Large intestine (tissue), 3 donors: Measurements from ENCODE around the gene PLXDC1. TPM values are rescaled to one million over a fixed set of nuclear protein-coding genes. Genes with fewer than 3 reads are reported as not detected.
"Not testable (repeated sequence)": the region's sequence is repeated elsewhere in the genome, so short reads cannot be mapped to it uniquely, and the experiment has no call there.

Experiments
- DNase-seq, 2 donors: peaks; one replicate each; pipeline versions ENCODE4 v3.0.0 to v3.0.0-alpha.2; 2013
- H3K27ac ChIP-seq: one replicate; pipeline ENCODE4 v1.5.1; 2013; ENCODE audit warnings: low read length
- H3K27me3 ChIP-seq: 2 replicates; pipeline ENCODE4 v1.6.1; 2013; ENCODE audit warnings: low read length; ENCODE audit not compliant: control insufficient read depth, insufficient read depth
- H3K36me3 ChIP-seq: 2 replicates; pipeline ENCODE4 v1.6.1; 2013; ENCODE audit warnings: low read length; ENCODE audit not compliant: control insufficient read depth, insufficient read depth
- H3K4me1 ChIP-seq: one replicate; pipeline ENCODE4 v1.6.1; 2013; ENCODE audit warnings: low read length; ENCODE audit not compliant: control insufficient read depth, insufficient read depth
- H3K4me3 ChIP-seq: one replicate; pipeline ENCODE4 v1.5.1; 2013; ENCODE audit warnings: low read length
- H3K9me3 ChIP-seq: one replicate; pipeline ENCODE4 v1.6.1; 2013; ENCODE audit warnings: mild to moderate bottlenecking, low read depth, low read length, moderate library complexity; ENCODE audit not compliant: control insufficient read depth
- WGBS: methylation state at CpG from one replicate; pipeline ENCODE4 v1.1.5; 2013; ENCODE audit warnings: low lambda C conversion rate; ENCODE audit not compliant: insufficient coverage; 5-methylcytosine and 5-hydroxymethylcytosine counted together
- polyA plus RNA-seq: library from polyadenylated mRNA; unstranded; fragments of 120-200 nt; gene quantifications from one replicate; pipeline ENCODE4 v1.2.1, GENCODE V29; 2013

Gene PLXDC1
- polyA plus RNA-seq, 1 donor, result 4.1 TPM

DNA sequence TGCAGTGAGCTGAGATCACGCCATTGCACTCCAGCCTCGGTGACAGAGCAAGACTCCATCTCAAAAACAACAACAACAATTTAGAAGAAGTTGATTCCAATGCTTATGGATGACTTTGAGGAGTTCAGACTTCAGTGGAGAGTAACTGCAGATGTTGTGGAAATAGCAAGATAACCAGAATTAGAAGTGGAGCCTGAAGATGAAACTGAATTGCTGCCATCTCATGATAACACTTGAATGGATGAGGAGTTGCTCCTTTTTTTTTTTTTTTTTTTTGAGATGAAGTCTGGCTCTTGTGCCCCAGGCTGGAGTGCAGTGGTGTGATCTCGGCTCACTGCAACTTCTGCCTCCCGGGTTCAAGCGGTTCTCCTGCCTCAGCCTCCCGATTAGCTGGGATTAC is 131.4 kb downstream of the PLXDC1 start:
- not testable (repeated sequence) for H3K4me3 ChIP-seq, H3K36me3 ChIP-seq, H3K9me3 ChIP-seq, DNase-seq, H3K27ac ChIP-seq, H3K4me1 ChIP-seq, H3K27me3 ChIP-seq
- WGBS, result no CpG with 5 or more reads among the region's 6 CpGs

DNA sequence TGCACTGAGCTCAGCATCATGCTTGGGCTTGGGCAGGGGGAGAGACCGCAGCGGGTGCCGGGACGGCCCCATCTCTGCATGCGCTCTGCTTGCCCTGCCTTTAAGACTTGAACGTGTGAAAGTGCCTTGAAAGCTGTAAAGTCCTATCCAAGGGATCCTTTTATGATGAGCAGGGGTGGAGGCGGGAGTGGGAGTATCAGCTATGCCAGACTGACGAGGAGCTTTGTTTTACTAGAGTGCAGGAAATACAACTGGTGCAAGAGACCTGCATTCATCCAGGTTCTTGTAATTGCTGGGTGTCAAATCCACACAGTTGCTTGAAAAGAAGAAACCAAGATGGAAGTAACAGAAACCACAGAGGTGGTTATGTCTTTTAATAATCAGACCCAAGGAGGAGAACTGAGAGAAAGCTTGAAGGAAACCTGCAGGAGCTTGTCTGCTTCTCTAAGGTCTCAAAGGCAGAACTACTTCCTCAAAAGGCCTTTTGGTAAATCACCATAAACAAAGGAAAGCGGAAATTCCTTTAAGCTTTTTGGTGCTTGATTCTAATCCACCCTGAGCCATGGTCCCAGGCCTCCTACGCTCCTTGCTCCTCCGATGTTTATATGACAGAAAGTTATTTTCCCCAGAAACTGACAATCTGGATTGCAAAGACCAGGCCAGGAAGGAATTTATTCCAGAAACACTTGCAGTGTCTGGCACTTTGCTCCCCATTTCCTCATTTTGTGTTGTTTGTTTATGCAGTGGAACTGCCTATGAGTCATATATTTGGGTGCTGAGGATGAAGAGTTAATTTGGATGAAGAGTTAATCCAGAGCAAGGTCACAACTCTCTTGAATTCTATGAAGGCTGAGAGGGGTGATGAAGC is 132.9 kb downstream of the PLXDC1 start:
- Histone ChIP-seq H3K36me3 (no peaks in the 10 kb centered on the region), H3K9me3 (no peaks in the 10 kb centered on the region), H3K27me3 (no peaks in the 10 kb centered on the region), H3K27ac (no peak overlapping the region), H3K4me3 (no peak overlapping the region), H3K4me1 (no peaks in the 10 kb centered on the region)
- DNase-seq, result no peak
- no CpG with 5 or more reads among the region's 11 CpGs for WGBS

DNA sequence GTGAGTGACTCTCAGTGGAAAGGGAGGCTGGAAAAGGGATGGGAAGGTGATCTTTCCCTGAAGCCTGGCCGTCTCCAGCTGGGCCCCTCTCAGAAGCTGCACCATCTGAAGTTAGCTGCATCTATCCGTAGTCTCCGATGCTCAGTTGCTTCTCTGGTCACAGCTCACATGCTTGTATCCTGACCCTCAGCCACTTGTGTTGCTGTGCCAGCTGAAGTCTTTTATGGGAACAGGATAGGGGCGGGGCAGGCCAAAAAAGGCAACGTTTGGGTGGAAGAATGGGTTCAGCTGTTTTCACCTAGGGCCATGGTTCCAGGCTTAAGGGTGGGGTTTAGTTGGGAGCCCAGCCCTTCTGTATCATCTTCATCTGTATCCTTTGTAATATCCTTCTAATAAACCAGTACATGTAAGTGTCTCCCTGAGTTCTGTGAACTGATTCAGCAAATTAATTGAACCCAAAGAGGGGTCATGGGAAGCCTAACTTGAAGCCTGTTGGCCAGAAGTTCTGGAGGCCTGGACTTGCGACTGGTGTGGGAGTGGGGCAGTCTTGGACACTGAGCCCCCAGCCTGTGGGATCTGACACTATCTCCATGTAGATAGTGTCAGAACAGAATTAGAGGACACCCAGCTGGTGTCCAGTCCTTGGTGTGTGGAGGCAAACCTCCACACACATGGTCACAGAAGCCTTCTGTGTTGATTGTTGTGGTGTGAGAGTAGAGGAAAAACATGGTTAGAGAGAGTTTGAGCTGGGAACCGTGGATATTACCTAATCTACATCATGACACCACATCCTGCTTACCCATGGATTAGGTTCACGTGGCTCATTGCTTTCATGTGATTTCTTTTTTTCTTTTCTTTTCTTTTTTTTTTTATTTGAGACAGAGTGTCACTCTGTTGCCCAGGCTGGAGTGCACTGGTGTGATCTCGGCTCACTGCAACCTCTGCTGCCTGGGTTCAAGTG is 135.0 kb downstream of the PLXDC1 start:
- WGBS, result 38% methylated on average over 1 of the region's 9 CpGs
- Histone ChIP-seq H3K27me3 (no peaks in the 10 kb centered on the region), H3K4me3 (no peak overlapping the region), H3K4me1 (no peaks in the 10 kb centered on the region), H3K9me3 (no peaks in the 10 kb centered on the region), H3K36me3 (no peaks in the 10 kb centered on the region), H3K27ac (no peak overlapping the region)
- DNase-seq, result no peak

DNA sequence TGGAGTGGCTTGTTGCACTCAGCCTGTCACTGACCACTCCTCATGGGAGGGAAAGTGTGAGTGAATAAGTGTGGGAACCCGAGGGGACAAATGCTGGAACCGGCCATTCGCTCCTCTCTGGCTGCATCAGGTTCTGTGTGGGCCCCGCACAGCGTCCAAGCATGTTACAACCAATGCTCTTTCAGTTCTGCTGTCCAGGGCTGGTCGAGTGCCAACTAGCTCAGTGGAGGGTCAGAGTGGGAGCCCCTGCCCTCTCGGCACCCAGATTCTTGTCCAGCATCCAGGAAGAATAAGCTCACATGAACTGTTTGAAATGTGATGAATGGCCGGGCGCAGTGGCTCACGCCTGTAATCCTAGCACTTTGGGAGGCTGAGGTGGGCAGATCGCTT is 135.9 kb downstream of the PLXDC1 start:
- Histone ChIP-seq H3K36me3 (no peaks in the 10 kb centered on the region), H3K27me3 (no peaks in the 10 kb centered on the region), H3K4me1 (no peaks in the 10 kb centered on the region), H3K9me3 (no peaks in the 10 kb centered on the region), H3K4me3 (no peak overlapping the region), H3K27ac (no peak overlapping the region)
- DNase-seq, result no peak
- no CpG with 5 or more reads among the region's 11 CpGs for WGBS

DNA sequence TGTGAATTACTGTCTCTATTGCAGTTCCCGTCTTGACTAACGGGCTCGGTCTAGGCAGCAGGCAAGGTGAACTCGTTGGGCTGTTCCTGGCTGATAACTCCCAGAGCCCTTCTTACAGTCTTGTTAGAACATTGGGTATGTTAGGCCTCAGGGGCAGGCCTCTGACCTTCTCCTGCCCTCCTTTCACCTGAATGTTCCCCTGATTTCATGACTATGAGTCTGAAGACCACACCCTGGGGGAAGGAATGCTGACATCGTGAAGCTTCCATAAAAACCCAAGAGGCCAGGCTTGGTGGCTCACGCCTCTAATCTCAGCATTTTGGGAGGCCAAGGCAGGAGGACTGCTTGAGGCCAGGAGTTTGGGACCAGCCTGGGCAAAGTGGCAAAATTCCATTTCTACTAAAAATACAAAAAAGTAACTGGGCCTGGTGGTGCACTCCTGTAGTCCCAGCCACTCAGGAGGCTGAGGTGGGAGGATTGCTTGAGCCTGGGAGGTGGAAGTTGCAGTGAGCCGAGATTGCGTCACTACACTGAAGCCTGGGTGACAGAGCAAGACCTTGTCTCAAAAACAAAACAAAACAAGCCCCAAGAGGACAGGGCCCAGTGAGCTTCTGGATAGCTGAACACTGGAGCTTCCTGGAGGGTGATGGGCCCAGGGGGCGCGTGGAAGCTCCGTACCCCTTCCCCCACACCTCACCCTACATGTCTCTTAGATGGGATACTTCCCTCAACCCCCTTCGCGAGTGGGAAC is 136.5 kb downstream of the PLXDC1 start:
- DNase-seq, result peak in 1 of 2 donors; percentile 17
- no CpG with 5 or more reads among the region's 13 CpGs for WGBS
- Histone ChIP-seq H3K4me1 (no peaks in the 10 kb centered on the region), H3K27me3 (no peaks in the 10 kb centered on the region), H3K9me3 (no peaks in the 10 kb centered on the region), H3K27ac (no peak overlapping the region), H3K36me3 (no peaks in the 10 kb centered on the region), H3K4me3 (no peak overlapping the region)

DNA sequence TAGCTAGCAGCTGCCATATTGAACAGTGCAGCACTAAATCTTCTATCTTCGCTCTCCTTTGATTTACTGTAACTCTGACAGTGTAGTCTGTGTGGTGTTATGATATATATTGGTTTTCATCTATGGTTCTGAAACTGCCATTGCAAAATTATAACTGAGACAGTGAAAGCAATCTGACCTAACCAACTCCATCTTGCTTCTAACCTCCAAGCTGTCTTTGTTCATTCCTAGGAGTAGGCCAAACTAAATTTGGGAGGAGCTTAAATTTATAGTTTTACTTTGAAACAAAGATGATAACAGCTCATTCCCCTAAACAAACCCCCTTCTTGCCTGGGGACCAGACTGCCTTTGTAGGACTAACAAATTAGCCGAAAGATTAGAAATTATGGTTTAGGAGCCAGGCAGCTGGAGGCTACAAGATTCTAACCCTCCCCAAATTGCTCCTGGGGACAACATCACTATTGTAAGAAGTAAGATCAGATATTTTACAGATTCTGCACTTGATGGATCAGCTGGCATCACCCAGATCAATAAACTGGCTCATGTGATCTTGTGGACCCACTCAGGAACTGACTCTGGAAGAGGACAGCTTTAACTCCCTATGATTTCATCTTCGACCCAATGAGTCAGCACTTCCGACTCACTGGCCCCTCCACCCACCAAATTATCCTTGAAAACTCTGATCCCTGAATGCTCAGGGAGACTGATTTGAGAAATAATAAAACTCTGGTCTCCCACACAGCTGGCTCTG is 137.2 kb downstream of the PLXDC1 start:
- H3K9me3 ChIP-seq, result no peaks in the 10 kb centered on the region
- no peaks in the 10 kb centered on the region for H3K4me1 ChIP-seq
- H3K27ac ChIP-seq, result no peak overlapping the region
- H3K4me3 ChIP-seq, result no peak overlapping the region
- peak in 1 of 2 donors; percentile 29 for DNase-seq
- H3K27me3 ChIP-seq, result peaks cover 3% of the 10 kb centered on the region
- H3K36me3 ChIP-seq, result no peaks in the 10 kb centered on the region
- no CpG with 5 or more reads among the region's 4 CpGs for WGBS

Other genes starting within 250 kb of the PLXDC1 start
- gene FBXO47, start 184.2 kb downstream of the PLXDC1 start, polyA plus RNA-seq, result not detected
- not detected for gene ARL5C, start 14.5 kb upstream of the PLXDC1 start, polyA plus RNA-seq
- gene CACNB1, start 46.0 kb upstream of the PLXDC1 start, polyA plus RNA-seq, result 5.5 TPM
- gene RPL19, start 48.6 kb upstream of the PLXDC1 start, polyA plus RNA-seq, result 2,491 TPM
- gene STAC2, start 74.3 kb upstream of the PLXDC1 start, polyA plus RNA-seq, result 0.61 TPM
- gene FBXL20, start 250.0 kb upstream of the PLXDC1 start, polyA plus RNA-seq, result 8.8 TPM